GM10847 (cell line): ENCODE data around the gene MUC4.
"Not testable (repeated sequence)": the region's sequence is repeated elsewhere in the genome, so short reads cannot be mapped to it uniquely, and the experiment has no call there.

ENCODE experiments used
- POLR2A ChIP-seq: IDR thresholded peaks from 2 replicates; pipeline ENCODE4 v1.6.1; 2011; ENCODE audit not compliant: insufficient read length; ENCODE audit errors: extremely low read depth

MUC4 gene

DNA sequence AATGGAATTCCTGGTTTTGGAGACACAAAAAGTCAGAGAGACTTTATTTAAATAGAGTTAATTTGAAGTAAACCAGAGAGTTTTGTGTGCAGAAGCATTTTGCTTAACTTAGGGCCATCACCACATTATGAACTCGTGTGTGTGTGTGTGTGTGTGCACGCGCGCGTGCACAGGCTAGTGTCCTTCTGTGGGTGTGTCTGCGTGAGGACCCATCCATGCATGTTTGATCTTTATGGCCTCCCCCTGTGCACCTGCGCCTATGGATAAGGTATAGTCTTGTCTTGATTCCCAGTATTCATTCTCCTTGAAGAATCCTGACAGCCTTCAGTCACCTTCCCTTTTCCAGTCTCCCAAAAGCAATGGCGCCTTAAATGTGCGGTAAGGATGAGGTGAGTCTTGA lies 65.0 kb downstream of the MUC4 start:
- TF ChIP-seq POLR2A = no peak

DNA sequence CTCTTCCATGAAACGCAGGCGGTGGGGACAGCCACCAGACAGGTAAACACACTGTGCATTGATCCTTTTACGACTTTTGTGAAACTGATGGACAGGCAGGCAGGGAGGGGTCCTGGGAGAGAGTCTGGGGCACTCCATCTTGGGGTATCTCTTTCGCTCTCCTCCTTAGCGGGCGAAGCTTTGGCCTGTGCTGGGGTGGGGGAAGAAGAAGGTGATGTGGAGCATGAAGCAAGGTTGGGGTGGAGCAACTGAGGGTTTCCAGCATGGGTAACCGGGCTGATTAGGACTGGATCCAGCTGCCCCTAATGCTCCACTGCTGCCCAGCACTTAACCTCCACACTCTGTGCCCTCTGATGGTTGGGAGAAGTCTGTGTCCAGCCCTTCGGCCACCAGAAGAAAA lies 65.4 kb downstream of the MUC4 start:
- no peak for TF ChIP-seq POLR2A

DNA sequence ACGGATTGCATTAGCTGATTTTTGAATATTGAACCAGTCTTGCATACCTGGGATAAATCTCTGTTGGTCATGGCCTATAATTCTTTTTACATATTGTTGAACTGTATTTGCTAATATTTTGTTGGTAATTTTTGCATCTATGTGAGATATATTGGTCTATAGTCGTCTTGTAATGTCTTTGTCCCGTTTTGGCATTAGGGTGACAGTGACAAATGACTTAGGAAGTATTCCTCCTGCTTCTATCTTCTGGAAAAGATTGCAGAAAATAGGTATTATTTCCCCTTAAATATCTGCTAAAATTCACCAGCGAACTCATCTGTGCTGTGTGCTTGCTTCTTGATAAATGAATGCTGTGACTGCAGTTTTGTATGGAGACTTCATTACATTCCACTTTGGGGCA lies 67.3 kb downstream of the MUC4 start:
- TF ChIP-seq POLR2A = no peak

DNA sequence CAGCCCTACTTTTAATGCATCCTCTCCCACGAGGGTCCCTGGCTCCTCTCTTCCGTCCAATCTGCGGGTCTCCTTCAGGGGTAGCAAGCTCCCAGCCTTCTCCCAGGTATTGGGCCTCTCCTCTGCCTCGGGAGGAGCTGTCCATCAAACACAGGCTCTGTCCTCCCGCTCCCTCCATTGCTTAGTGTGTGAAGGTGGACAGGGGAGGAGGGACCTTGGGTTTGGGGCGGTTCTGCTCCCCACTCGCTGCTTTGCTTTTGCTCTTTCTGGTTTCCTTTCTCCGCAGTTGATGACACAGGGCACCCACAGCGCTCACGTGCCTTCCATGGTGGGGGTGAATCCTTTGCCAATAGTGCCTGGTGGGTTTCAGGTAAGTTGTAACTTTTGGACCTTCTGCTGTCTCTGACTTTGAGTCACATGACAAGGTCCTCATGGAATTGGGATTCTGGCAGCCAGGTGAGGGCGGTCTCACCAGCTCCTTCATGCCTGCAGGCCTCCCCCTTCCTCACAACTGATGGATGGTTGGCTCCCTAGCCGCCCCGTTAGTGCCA lies 72.1 kb downstream of the MUC4 start:
- no peak for TF ChIP-seq POLR2A

DNA sequence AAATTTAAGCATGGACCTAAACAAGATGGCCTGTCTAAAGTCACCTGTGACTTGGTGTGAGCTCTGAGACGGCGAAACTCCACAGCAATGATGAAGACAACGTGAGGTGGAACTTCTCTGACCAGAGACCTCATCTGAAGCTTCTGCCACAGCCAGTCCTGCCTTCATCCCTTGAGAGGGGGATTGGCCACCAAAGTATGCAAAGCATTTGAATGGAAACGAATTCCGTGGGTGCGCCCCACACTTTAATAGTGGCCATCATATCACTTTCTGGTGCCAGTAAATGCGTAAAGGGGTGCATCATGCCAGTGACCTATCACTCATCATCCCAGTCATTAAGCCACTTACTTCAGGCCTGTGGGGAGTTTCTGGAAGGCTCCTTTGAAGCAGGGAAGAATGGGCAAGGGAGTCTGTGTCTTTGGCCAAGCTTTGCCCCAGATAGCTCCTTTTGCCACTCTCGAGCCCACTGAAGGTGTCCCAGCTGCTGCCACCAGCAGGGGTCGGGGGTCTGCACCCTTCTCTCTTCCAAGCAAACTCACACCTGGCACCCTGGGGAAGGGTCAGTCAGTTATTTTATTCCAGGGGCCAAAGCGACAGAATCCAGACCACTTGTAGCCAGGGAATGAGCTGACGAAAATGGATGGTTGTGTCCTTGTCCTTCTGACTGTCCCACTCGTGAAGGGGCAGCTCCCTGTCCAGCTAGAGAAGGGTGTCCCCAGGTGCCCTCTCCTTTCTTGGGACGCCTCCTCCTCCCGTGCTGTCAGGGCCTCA lies 73.3 kb downstream of the MUC4 start:
- no peak for TF ChIP-seq POLR2A

DNA sequence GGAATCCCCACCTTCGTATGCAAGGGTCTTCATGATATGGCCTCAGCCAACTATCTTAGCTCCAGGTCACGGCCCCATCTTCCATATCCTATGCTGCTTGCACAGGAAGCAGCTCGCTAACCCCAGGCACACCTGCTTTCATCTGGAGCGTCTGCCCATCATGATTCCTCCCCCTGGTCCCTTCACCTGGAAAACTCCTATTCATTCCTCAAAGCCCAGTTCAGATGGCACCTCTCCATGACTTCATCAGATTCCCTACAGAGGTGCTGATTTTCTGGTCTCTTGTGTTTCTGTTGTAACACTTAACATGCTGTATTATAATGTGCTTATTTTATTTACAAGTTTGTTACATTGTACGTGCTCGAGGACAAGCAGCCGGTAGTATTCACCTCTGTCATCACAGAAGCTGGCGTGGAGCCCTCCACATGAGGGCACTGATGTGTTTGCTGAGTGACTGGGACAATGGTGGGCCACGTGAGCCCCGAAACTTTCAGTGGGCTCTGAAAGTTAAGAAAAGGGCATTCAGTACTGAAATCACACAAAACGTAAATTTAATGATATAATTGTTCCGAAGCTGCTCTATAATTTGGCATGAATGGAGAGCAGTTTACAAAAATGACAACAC lies 74.8 kb downstream of the MUC4 start:
- TF ChIP-seq POLR2A = no peak

DNA sequence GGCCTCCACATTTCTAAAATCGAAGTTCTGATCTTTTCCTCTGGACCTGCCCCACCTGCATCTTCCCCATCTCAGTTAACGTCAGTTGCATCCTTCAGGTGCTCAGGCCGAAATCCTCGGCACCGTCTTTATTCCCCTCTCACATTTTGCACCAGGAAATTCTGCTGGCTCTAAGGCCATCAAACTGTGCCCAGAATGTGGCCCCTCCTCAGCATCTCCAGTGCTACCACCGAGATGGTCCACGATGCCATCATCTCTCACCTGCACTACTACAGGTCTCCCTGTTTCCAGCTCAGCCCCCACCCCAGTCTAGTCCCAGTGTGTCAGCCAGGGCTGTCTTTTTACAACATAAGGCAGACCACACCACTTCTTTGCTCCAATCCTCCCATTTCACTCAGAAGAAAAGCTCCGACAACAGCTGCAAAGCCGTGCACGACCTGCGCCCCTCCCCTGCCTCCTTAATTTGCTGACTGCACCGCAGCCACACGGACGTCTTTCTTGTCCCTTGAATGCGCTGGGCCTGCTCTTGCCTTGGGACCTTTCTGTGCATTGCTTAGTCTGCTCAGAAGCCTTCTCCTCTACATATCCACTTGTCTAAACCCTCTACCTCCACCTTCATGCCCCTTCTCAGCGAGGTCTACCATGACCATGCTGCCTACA lies 76.6 kb downstream of the MUC4 start:
- TF ChIP-seq POLR2A = no peak

DNA sequence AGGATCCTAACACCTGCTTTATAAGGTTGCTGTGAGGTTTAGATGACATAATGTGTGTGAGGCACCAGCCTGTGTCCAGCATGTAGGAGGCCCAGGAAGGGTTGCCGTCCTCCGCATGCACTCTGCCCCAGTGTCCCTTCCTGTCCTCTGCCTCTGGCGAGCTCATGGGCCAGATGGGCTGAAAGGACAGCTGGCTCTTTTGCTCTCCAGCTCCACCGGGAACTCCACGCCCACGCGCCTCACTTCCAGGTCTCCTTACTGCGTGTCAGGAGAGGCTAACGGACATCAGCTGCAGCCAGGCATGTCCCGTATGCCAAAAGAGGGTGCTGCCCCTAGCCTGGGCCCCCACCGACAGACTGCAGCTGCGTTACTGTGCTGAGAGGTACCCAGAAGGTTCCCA lies 78.8 kb downstream of the MUC4 start:
- TF ChIP-seq POLR2A = no peak

DNA sequence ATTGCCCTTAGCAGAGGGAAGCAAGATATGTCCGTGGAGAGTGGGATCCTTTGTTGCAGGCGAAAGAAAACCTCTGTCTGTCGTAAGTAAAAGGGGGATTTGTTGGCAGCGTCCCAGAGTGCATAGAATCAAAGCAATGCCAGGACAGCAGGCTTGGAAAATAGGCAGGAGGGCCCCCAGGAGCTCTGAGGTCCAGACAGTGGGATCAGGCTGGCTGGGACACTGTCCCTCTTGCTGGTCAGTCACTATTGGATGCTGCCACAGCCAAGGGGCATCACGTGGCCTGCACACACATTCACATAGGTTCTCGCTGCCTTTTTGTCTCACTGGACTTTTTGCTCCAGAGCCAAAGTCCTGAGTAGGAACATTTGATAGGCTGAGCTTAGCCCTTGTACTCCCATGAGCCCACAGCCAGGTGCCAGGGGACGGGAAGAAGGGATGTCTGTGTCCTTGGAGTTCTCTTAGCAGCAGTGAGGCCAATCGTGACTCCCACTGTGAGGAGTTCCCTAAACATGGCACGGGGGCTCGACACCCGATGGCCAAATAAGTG lies 80.3 kb downstream of the MUC4 start:
- TF ChIP-seq POLR2A = no peak

DNA sequence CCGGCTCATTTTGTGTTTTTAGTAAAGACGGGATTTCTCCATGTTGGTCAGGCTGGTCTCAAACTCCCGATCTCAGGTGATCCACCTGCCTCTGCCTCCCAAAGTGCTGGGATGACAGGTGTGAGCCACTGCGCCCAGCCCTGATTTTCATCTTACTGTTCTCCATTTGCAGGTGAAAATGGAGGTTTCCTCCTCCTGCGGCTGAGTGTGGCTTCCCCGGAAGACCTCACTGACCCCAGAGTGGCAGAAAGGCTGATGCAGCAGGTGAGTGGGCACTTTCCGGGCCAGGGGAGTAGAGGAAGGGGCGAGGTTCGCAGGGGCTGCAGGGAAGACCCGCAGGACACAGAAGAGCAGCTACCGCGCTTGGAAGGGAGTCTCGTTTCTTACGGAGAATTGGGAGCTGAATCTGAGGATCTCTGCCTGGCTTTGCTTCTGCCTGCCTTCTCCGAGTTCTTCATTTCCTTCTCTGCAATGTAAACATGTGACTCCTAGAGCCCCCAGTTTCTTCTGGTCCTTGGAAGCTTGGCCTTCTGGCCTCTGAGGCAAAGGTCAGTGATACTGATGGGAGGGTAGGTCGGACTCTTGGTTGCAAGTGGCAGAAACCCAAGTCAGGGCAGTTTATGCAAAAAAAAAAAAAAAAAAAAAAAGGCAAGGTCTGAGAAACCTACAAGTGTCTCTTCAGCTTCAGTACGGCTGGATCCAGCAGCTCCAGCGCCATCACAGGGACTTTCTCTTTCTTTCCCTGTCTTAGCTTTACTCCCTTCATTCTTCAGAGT lies 82.1 kb downstream of the MUC4 start:
- TF ChIP-seq POLR2A = no peak

DNA sequence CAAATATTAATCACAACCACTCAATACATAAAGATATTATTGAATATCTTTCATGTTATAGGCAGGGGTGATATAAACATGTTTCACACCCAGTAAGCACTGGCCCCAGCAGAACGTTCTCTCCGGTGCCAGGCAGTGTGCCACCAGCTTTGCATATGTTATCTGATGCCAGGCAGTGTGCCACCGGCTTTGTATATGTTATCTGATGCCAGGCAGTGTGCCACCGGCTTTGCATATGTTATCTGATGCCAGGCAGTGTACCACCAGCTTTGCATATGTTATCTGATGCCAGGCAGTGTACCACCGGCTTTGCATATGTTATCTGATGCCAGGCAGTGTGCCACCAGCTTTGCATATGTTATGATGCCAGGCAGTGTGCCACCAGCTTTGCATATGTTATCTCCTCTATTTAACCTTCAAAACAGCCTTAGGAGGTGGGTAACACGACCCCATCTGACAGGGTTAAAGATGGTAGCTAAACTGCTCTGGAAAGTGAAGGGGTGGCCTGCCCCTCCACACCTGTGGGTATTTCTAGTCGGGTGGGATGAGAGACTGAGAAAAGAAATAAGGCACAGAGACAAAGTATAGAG lies 84.0 kb downstream of the MUC4 start:
- TF ChIP-seq POLR2A = no peak

DNA sequence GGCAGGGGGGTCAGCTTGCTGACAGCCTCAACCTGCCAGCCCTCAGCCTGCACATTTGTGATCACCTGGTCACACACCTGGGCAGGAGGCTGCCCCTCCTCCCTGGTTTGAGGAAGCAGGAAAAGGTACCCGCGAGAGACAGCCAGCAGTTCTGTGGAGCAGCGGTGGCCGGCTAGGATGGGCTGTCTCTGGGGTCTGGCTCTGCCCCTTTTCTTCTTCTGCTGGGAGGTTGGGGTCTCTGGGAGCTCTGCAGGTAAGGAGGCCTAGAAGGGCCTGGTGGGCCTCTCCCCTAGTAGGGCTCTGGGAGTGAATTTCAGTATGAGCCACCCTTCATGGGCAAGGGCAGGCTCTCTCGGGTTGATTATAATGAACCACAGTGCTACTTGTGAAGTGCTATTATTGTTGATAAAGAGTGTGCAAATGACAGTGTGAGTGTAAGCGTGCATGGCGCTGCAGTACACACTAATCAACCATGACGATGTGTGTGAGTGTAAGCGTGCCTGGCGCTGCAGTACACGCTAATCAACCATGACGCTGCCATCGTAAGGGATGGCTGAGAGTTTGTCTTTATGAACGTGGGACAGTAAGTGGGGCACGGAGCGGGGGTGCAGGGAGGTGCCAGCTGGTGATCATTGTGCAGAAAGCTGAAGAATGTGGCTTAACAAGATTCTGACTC lies 90.8 kb downstream of the MUC4 start, which contains the start of gene MUC20:
TSS of gene MUC20 (plus strand) at position 148 of the 676 bp plus-strand sequence. CDS start at position 178, 30 bp downstream.
- not testable (repeated sequence) for TF ChIP-seq POLR2A

DNA sequence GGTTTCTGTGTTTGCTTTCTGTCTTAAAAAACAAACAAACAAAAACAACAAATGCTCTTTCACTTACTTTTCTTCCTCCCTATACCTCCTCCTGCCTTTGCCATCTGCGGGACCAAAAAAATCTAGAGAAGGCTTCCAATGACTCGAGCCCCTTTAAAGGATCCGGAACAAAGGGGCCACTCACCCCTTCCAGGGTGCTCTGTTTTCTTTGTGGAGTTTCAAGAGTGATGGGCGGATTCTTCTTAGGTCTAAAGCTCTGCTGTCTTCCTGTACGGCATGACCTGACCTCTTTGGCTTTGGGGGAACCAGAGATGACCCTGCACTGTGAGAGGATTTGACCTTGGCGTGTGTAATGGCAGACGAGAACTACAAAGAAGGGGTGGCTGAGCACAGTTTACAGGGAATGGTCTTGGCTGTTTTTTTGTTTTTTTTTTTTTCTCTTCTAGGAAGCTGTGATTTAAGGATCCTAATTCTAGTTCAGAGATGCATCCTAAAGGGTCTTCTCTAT lies 93.2 kb downstream of the MUC4 start:
- TF ChIP-seq POLR2A = no peak
